Fibroblast of the aortic adventitia (primary cell): ENCODE data around the gene SH3GLB2. TPM values are rescaled to one million over a fixed set of nuclear protein-coding genes. Genes with fewer than 3 reads are reported as not detected.
"Not testable (repeated sequence)": the region's sequence is repeated elsewhere in the genome, so short reads cannot be mapped to it uniquely, and the experiment has no call there.

Experiments
- DNase-seq: peaks from one replicate; pipeline ENCODE4 v3.0.0-alpha.2; 2010; ENCODE audit warnings: low read depth
- H3K4me3 ChIP-seq: 2 replicates; pipeline ENCODE4 v1.5.1; 2011; ENCODE audit warnings: low read depth, mild to moderate bottlenecking, control low read depth, low read length, moderate library complexity
- CTCF ChIP-seq: IDR thresholded peaks from 2 replicates; pipeline ENCODE4 v1.5.1; 2011; ENCODE audit warnings: mild to moderate bottlenecking, low read length, control low read depth, inconsistent platforms; ENCODE audit not compliant: insufficient read depth
- total RNA-seq: library from RNA; depleted of rRNA; stranded (reverse); fragments of >200 nt; gene quantifications from 2 replicates; pipeline ENCODE4 v1.2.3, GENCODE V29; 2012; ENCODE audit warnings: low replicate concordance

SH3GLB2 gene
- total RNA-seq, 1 donor: 41.0 TPM

- TF ChIP-seq CTCF: no peak
- H3K4me3 ChIP-seq: no peak overlapping the region
- peak; percentile 23 for DNase-seq
Observed at GRCh38 chr9:129007035-129007765, 20.9 kb downstream of the SH3GLB2 start.

GRCh38 chr9:129006328-129007034, 21.6 kb downstream of the SH3GLB2 start:
- H3K4me3 ChIP-seq: no peak overlapping the region
- TF ChIP-seq CTCF: peak; percentile 95
- DNase-seq: peak; percentile 79

GRCh38 chr9:129005336-129005997, 22.7 kb downstream of the SH3GLB2 start:
- H3K4me3 ChIP-seq: no peak overlapping the region
- TF ChIP-seq CTCF: no peak
- no peak for DNase-seq

GRCh38 chr9:129004173-129004572, 24.0 kb downstream of the SH3GLB2 start:
- DNase-seq, H3K4me3 ChIP-seq: not testable (repeated sequence)

GRCh38 chr9:129002992-129003391, 25.1 kb downstream of the SH3GLB2 start:
- DNase-seq: no peak
- no peak overlapping the region for H3K4me3 ChIP-seq
- no peak for TF ChIP-seq CTCF

GRCh38 chr9:129001504-129002325, 26.4 kb downstream of the SH3GLB2 start:
- TF ChIP-seq CTCF: no peak
- no peak for DNase-seq
- H3K4me3 ChIP-seq: no peak overlapping the region
